Tibial nerve (tissue), 4 donors: ENCODE results near the gene CDKL2. TPM values are rescaled to one million over a fixed set of nuclear protein-coding genes. Genes with fewer than 3 reads are reported as not detected.

Source experiments
- DNase-seq, 2 donors: peaks; one replicate each; pipeline ENCODE4 v3.0.0-alpha.2; 2019; ENCODE audit warnings: low spot score in 2 of 2
- H3K27ac ChIP-seq, 4 donors: fragments of 200-600 bp; sonication (generic) in 3 of 4; one replicate each; pipeline ENCODE4 v1.5.1; 2017 to 2019; ENCODE audit warnings: mild to moderate bottlenecking in 1 of 4
- H3K27me3 ChIP-seq, 2 donors: fragments of 200-600 bp; sonication (generic) in 1 of 2; one replicate each; pipeline versions ENCODE4 v1.5.1 to v1.6.0; 2017 to 2019
- H3K36me3 ChIP-seq, 3 donors: fragments of 200-600 bp; sonication (generic); one replicate each; pipeline ENCODE4 v1.5.1; 2018 to 2019
- H3K4me1 ChIP-seq, 4 donors: fragments of 200-600 bp; sonication (generic) in 3 of 4; one replicate each; pipeline ENCODE4 v1.5.1; 2017 to 2019
- H3K4me3 ChIP-seq, 4 donors: fragments of 200-600 bp; sonication (generic) in 3 of 4; one replicate each; pipeline ENCODE4 v1.5.1; 2017 to 2019; ENCODE audit warnings: mild to moderate bottlenecking in 1 of 4, moderate library complexity in 1 of 4
- H3K9me3 ChIP-seq, 4 donors: fragments of 200-600 bp; sonication (generic) in 3 of 4; one replicate each; pipeline ENCODE4 v1.5.1; 2017 to 2019
- EP300 ChIP-seq, 2 donors: sonication (generic); formaldehyde crosslinking; IDR thresholded peaks; one replicate each; pipeline ENCODE4 v1.6.1; 2017; ENCODE audit warnings: antibody characterized with exemption in 2 of 2, mild to moderate bottlenecking in 1 of 2
- POLR2A ChIP-seq, 2 donors: fragments of 450-650 bp; IDR thresholded peaks; one replicate each; pipeline ENCODE4 v1.6.1; 2017; ENCODE audit warnings: antibody characterized with exemption in 2 of 2, mild to moderate bottlenecking in 2 of 2, moderate library complexity in 2 of 2
- WGBS, 2 donors: methylation state at CpG; one replicate each; pipeline ENCODE4 v1.1.5; 2018; 5-methylcytosine and 5-hydroxymethylcytosine counted together
- total RNA-seq, 4 donors: library from RNA; depleted of rRNA; stranded (reverse); fragments of >200 nt; gene quantifications; one replicate each; pipeline ENCODE4 v1.1.0, GENCODE V29; 2016
- TF ChIP-seq, protein P1 (sequence below), 5 experiments: fragments of 200-600 bp in 3 of 5; fragments of 450-650 bp in 2 of 5; sonication (generic) in 3 of 5; IDR thresholded peaks; one replicate each; pipeline ENCODE4 v1.5.1; 2016 to 2019; ENCODE audit warnings: antibody characterized with exemption in 5 of 5, mild to moderate bottlenecking in 3 of 5, moderate library complexity in 2 of 5

CDKL2 gene
- total RNA-seq, 4 donors from 2014 or later = 0.21 to 2.9 (median 0.66) TPM; not detected in 1

DNA sequence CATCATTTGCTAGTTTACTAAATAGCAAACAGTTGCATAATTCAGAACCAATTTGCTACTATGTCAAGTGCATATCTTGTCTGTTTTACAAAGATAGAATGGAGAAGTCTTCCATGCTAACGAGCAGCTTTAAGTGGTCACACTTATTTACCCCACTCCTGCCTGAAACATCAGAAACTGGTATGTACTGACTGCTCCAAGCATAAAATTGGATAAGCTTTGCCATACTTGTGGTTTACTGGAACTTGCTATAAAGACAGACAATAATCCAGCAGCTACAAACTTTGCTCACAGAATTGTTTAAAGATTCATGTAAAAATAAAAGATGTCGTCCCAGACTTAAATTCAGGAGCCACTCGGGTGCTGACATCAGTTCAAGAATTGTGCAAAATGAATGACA lies 13.3 kb upstream of the CDKL2 start:
- Histone ChIP-seq H3K27me3 (no peaks in the 10 kb centered on the region), H3K27ac (no peak overlapping the region), H3K4me3 (no peak overlapping the region), H3K4me1 (no peaks in the 10 kb centered on the region), H3K9me3 (no peaks in the 10 kb centered on the region), H3K36me3 (peaks cover 0 to 67% (median 18%) of the 10 kb centered on the region in 3 donors)
- TF ChIP-seq POLR2A (IDR thresholded peaks at IDR 0.05) = no peak
- TF ChIP-seq EP300 (IDR thresholded peaks at IDR 0.05) = no peak
- TF ChIP-seq, protein P1, sequence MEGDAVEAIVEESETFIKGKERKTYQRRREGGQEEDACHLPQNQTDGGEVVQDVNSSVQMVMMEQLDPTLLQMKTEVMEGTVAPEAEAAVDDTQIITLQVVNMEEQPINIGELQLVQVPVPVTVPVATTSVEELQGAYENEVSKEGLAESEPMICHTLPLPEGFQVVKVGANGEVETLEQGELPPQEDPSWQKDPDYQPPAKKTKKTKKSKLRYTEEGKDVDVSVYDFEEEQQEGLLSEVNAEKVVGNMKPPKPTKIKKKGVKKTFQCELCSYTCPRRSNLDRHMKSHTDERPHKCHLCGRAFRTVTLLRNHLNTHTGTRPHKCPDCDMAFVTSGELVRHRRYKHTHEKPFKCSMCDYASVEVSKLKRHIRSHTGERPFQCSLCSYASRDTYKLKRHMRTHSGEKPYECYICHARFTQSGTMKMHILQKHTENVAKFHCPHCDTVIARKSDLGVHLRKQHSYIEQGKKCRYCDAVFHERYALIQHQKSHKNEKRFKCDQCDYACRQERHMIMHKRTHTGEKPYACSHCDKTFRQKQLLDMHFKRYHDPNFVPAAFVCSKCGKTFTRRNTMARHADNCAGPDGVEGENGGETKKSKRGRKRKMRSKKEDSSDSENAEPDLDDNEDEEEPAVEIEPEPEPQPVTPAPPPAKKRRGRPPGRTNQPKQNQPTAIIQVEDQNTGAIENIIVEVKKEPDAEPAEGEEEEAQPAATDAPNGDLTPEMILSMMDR (IDR thresholded peaks at IDR 0.05) = no peak
- DNase-seq = no peak
- 74 to 81% methylated on average over 3 of the region's 3 CpGs for WGBS, 2 donors

DNA sequence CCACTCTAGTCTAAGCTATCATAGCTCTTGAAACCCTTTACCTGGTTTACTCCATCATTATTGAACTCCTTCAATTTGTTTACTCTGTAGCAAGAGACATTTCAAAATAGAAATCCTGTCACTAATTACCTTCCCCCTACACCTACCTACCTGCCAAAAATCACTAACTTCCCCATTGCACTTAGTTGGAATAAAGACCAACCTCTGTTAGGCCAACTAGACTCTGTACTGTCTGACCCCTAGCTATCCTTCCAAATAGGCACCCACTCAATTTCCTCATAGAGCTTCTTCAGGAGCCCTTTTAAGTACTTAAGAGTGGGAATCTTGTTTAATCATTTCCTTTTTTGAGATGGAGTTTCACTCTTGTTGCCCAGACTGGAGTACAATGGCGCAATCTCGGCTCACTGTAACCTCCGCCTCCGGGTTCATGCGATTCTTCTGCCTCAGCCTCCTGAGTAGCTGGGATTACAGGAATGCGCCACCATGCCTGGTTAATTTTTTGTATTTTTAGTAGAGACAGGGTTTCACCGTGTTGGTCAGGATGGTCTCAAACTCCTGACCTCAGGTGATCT lies 8.9 kb upstream of the CDKL2 start:
- Histone ChIP-seq H3K4me3 (no peak overlapping the region), H3K27me3 (no peaks in the 10 kb centered on the region), H3K4me1 (no peaks in the 10 kb centered on the region), H3K9me3 (no peaks in the 10 kb centered on the region), H3K36me3 (peaks cover 0 to 22% (median under 1%) of the 10 kb centered on the region in 3 donors), H3K27ac (no peak overlapping the region)
- TF ChIP-seq EP300 (IDR thresholded peaks at IDR 0.05) (no peak), POLR2A (IDR thresholded peaks at IDR 0.05) (no peak)
- TF ChIP-seq, protein P1 (IDR thresholded peaks at IDR 0.05) = no peak
- WGBS, 2 donors = 89 to 91% methylated on average over 7 of the region's 7 CpGs
- DNase-seq = no peak

DNA sequence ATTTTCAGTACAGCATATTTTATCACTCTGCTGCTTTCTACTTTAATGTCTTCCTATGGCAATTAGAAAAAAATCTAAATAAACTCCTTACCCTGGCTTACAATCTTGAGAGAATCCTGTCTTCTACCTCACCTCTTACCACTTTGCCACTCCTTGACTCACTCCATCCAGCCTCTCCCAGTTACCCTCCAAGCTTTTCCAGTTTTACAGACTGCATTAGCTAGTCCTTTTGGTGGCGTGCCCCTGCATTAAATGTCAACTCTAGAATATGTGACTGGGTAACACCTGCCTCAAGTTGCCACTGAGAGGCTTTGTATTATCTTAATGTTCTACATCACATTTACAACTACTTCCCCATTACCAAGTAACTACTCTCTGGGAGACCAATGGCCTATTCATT lies 7.5 kb upstream of the CDKL2 start:
- Histone ChIP-seq H3K4me3 (no peak overlapping the region), H3K27me3 (no peaks in the 10 kb centered on the region), H3K4me1 (no peaks in the 10 kb centered on the region), H3K27ac (no peak overlapping the region), H3K36me3 (peaks cover 0 to 17% (median 0%) of the 10 kb centered on the region in 3 donors), H3K9me3 (no peaks in the 10 kb centered on the region)
- WGBS, 2 donors = 96 to 100% methylated on average over 1 of the region's 1 CpG
- TF ChIP-seq, protein P1 (IDR thresholded peaks at IDR 0.05) = no peak
- TF ChIP-seq EP300 (IDR thresholded peaks at IDR 0.05) = no peak
- no peak for TF ChIP-seq POLR2A (IDR thresholded peaks at IDR 0.05)
- no peak for DNase-seq

GRCh38 chr4:75637176-75637575 lies 6.8 kb upstream of the CDKL2 start:
- no peaks in the 10 kb centered on the region for H3K9me3 ChIP-seq
- peaks cover 0 to 12% (median 0%) of the 10 kb centered on the region in 3 donors for H3K36me3 ChIP-seq
- no peak for DNase-seq
- no peaks in the 10 kb centered on the region for H3K27me3 ChIP-seq
- no peaks in the 10 kb centered on the region for H3K4me1 ChIP-seq
- no peak overlapping the region for H3K4me3 ChIP-seq
- TF ChIP-seq POLR2A (IDR thresholded peaks at IDR 0.05) = no peak
- TF ChIP-seq, protein P1 (IDR thresholded peaks at IDR 0.05) = no peak
- no peak for TF ChIP-seq EP300 (IDR thresholded peaks at IDR 0.05)
- no peak overlapping the region for H3K27ac ChIP-seq
- 53 to 59% methylated on average over 1 of the region's 1 CpG for WGBS, 2 donors

GRCh38 chr4:75634951-75635350 lies 4.6 kb upstream of the CDKL2 start:
- H3K27ac ChIP-seq = no peak overlapping the region
- no peak for DNase-seq
- no peaks in the 10 kb centered on the region for H3K36me3 ChIP-seq
- TF ChIP-seq EP300 (IDR thresholded peaks at IDR 0.05) (no peak), POLR2A (IDR thresholded peaks at IDR 0.05) (no peak)
- TF ChIP-seq, protein P1 (IDR thresholded peaks at IDR 0.05) = no peak
- no peak overlapping the region for H3K4me3 ChIP-seq
- WGBS, 2 donors = 71 to 77% methylated on average over 2 of the region's 2 CpGs
- H3K9me3 ChIP-seq = no peaks in the 10 kb centered on the region
- H3K27me3 ChIP-seq = no peaks in the 10 kb centered on the region
- peaks cover 0 to 11% (median 7%) of the 10 kb centered on the region in 4 donors for H3K4me1 ChIP-seq
